H1 (cell line): ENCODE data around the gene RNF8. TPM values are rescaled to one million over a fixed set of nuclear protein-coding genes. Genes with fewer than 3 reads are reported as not detected.

ENCODE experiments used
- CTCF ChIA-PET: fragments of 300-600 bp; sonication (Branson Sonifier 250); formaldehyde crosslinking; loops from one replicate; lab custom pipeline; 2021; ENCODE audit not compliant: partially characterized antibody; lab: Charles Lee
- POLR2A ChIA-PET: fragments of 300-600 bp; sonication (Branson Sonifier 250); formaldehyde crosslinking; loops from one replicate; lab custom pipeline; 2021; ENCODE audit warnings: inconsistent platforms; ENCODE audit not compliant: partially characterized antibody; lab: Charles Lee
- DNase-seq, 2 experiments: peaks; one replicate each; pipeline versions ENCODE4 v3.0.0 to v3.0.0-alpha.2; 2010 to 2022; ENCODE audit warnings: low spot score in 2 of 2, low read depth in 1 of 2, mixed read lengths in 1 of 2
- FAIRE-seq: peaks from 2 replicates; lab custom pipeline; 2011; peaks lifted over from hg19 to GRCh38; lab: Jason Lieb, UNC
- H2AFZ ChIP-seq: 2 replicates; pipeline ENCODE4 v1.8.1; 2012; ENCODE audit warnings: low read length, inconsistent platforms
- H2AK5ac ChIP-seq: 2 replicates; pipeline ENCODE4 v1.6.1; 2013; ENCODE audit warnings: low read depth, low read length
- H2BK120ac ChIP-seq: replicated peaks from 2 replicates; pipeline ENCODE3; 2013; ENCODE audit warnings: low read depth, low read length, inconsistent platforms
- H2BK12ac ChIP-seq: 2 replicates; pipeline ENCODE4 v1.6.1; 2013; ENCODE audit warnings: low read depth, low read length
- H2BK15ac ChIP-seq: 2 replicates; pipeline ENCODE4 v1.6.1; 2013; ENCODE audit warnings: low read length
- H2BK20ac ChIP-seq: 2 replicates; pipeline ENCODE4 v1.6.1; 2013; ENCODE audit warnings: low read length
- H2BK5ac ChIP-seq: 2 replicates; pipeline ENCODE4 v1.6.1; 2013; ENCODE audit warnings: low read depth, low read length
- H3K14ac ChIP-seq: 2 replicates; pipeline ENCODE4 v1.6.1; 2013; ENCODE audit warnings: inconsistent platforms; ENCODE audit not compliant: insufficient read length
- H3K18ac ChIP-seq: 2 replicates; pipeline ENCODE4 v1.6.1; 2013; ENCODE audit warnings: low read length; ENCODE audit errors: extremely low read depth
- H3K23ac ChIP-seq: 2 replicates; pipeline ENCODE4 v1.6.1; 2013; ENCODE audit warnings: inconsistent platforms; ENCODE audit not compliant: insufficient read length
- H3K23me2 ChIP-seq: 2 replicates; pipeline ENCODE4 v1.6.1; 2013; ENCODE audit warnings: low read depth, low read length
- H3K27ac ChIP-seq: 2 replicates; pipeline ENCODE4 v1.6.1; 2011; ENCODE audit warnings: low read depth, low read length, inconsistent platforms
- H3K27me3 ChIP-seq, 4 experiments: replicated peaks in 1 of 4; 1 replicate in 1 of 4; 2 replicates in 3 of 4; pipeline versions ENCODE4 v1.6.1 to v1.8.1; 2011 to 2013; ENCODE audit warnings: low read length in 3 of 4, mild to moderate bottlenecking in 3 of 4, inconsistent platforms in 2 of 4, mixed read lengths in 2 of 4, moderate library complexity in 1 of 4; ENCODE audit not compliant: control insufficient read depth in 3 of 4, insufficient read depth in 3 of 4; ENCODE audit errors: extremely low read depth in 1 of 4
- H3K36me3 ChIP-seq, 4 experiments: 2 replicates each; pipeline versions ENCODE4 v1.6.1 to v1.8.1; 2011 to 2013; ENCODE audit warnings: mild to moderate bottlenecking in 4 of 4, low read length in 3 of 4, moderate library complexity in 2 of 4, control low read depth in 1 of 4, inconsistent platforms in 1 of 4; ENCODE audit not compliant: insufficient read depth in 4 of 4, control insufficient read depth in 2 of 4
- H3K4ac ChIP-seq: replicated peaks from 2 replicates; pipeline ENCODE3; 2013; ENCODE audit warnings: low read length, low read depth, mixed read lengths, inconsistent platforms; ENCODE audit not compliant: insufficient read length
- H3K4me1 ChIP-seq, 4 experiments: replicated peaks in 1 of 4; 1 replicate in 1 of 4; 2 replicates in 3 of 4; pipeline versions ENCODE4 v1.6.1 to v1.8.1; 2011 to 2013; ENCODE audit warnings: low read length in 3 of 4, inconsistent platforms in 2 of 4, mixed read lengths in 1 of 4; ENCODE audit not compliant: insufficient read depth in 4 of 4, control insufficient read depth in 3 of 4
- H3K4me2 ChIP-seq, 2 experiments: 2 replicates each; pipeline versions ENCODE4 v1.6.1 to v1.8.1; 2011 to 2013; ENCODE audit warnings: low read depth in 2 of 2, low read length in 2 of 2, control low read depth in 1 of 2, inconsistent platforms in 1 of 2, mild to moderate bottlenecking in 1 of 2; ENCODE audit not compliant: insufficient read depth in 1 of 2
- H3K4me3 ChIP-seq, 4 experiments: fragments of 200-600, 300-600 bp in 1 of 4; sonication (generic), shearing (Covaris generic), sonication (Bioruptor Twin) in 1 of 4; 2 replicates each; pipeline versions ENCODE4 v1.5.1 to v1.8.1; 2011 to 2016; ENCODE audit warnings: low read length in 4 of 4, low read depth in 3 of 4, control low read depth in 2 of 4, inconsistent platforms in 2 of 4, mild to moderate bottlenecking in 2 of 4, mixed read lengths in 1 of 4, moderate library complexity in 1 of 4; ENCODE audit not compliant: insufficient read depth in 2 of 4; ENCODE audit errors: extremely low read depth in 1 of 4
- H3K56ac ChIP-seq: replicated peaks from 2 replicates; pipeline ENCODE3; 2013; ENCODE audit warnings: low read depth, mild to moderate bottlenecking, mixed read lengths, low read length, inconsistent platforms; ENCODE audit not compliant: insufficient read length
- H3K79me1 ChIP-seq: 2 replicates; pipeline ENCODE4 v1.6.1; 2013; ENCODE audit warnings: low read depth, low read length, control low read depth
- H3K79me2 ChIP-seq, 2 experiments: 2 replicates each; pipeline versions ENCODE4 v1.6.1 to v1.8.1; 2012 to 2013; ENCODE audit warnings: low read length in 2 of 2, mild to moderate bottlenecking in 2 of 2, inconsistent platforms in 1 of 2; ENCODE audit not compliant: insufficient read depth in 2 of 2, control insufficient read depth in 1 of 2
- H3K9ac ChIP-seq, 4 experiments: replicated peaks in 1 of 4; 1 replicate in 1 of 4; 2 replicates in 3 of 4; pipeline versions ENCODE4 v1.6.1 to v1.8.1; 2011 to 2013; ENCODE audit warnings: low read depth in 3 of 4, low read length in 3 of 4, control low read depth in 2 of 4, mild to moderate bottlenecking in 2 of 4, moderate library complexity in 2 of 4, inconsistent platforms in 1 of 4; ENCODE audit errors: extremely low read depth in 1 of 4
- H3K9me3 ChIP-seq, 2 experiments: 2 replicates each; pipeline versions ENCODE4 v1.6.1 to v1.8.1; 2012 to 2013; ENCODE audit warnings: mild to moderate bottlenecking in 2 of 2, moderate library complexity in 2 of 2, control low read depth in 1 of 2, inconsistent platforms in 1 of 2, low read depth in 1 of 2, low read length in 1 of 2, mixed read lengths in 1 of 2; ENCODE audit not compliant: insufficient read depth in 2 of 2
- H4K20me1 ChIP-seq, 2 experiments: replicated peaks in 1 of 2; 2 replicates each; pipeline versions ENCODE3 to v1.8.1; 2011 to 2013; ENCODE audit warnings: inconsistent platforms in 2 of 2, low read length in 2 of 2, mild to moderate bottlenecking in 1 of 2; ENCODE audit not compliant: insufficient read depth in 2 of 2, control insufficient read depth in 1 of 2
- H4K5ac ChIP-seq: 2 replicates; pipeline ENCODE4 v1.6.1; 2013; ENCODE audit warnings: low read length, low read depth, mixed read lengths, inconsistent platforms; ENCODE audit not compliant: insufficient read length
- H4K8ac ChIP-seq: 2 replicates; pipeline ENCODE4 v1.8.0; 2013; ENCODE audit warnings: mild to moderate bottlenecking, moderate library complexity, low read length, inconsistent platforms; ENCODE audit not compliant: insufficient read depth; ENCODE audit errors: extremely low read depth
- H4K91ac ChIP-seq: replicated peaks from 2 replicates; pipeline ENCODE3; 2013; ENCODE audit warnings: low read length, mixed read lengths, inconsistent platforms; ENCODE audit not compliant: insufficient read length
- CBX8 ChIP-seq: fragments of 300-800, 300-1000 bp; sonication (generic); IDR thresholded peaks from 2 replicates; pipeline ENCODE4 v1.7.1; 2016; ENCODE audit warnings: low read depth, low read length, borderline replicate concordance
- GTF2F1 ChIP-seq: IDR thresholded peaks from 2 replicates; pipeline ENCODE4 v1.6.1; 2012; ENCODE audit warnings: low read depth, low read length, improper control_type of control experiment, borderline replicate concordance
- KDM4A ChIP-seq: IDR thresholded peaks from one replicate; pipeline ENCODE4 v1.7.1; 2012; ENCODE audit warnings: low read depth, mild to moderate bottlenecking, moderate library complexity, low read length, inconsistent platforms; ENCODE audit not compliant: severe bottlenecking
- MAX ChIP-seq: IDR thresholded peaks from 2 replicates; pipeline ENCODE4 v1.6.1; 2012; ENCODE audit warnings: inconsistent platforms
- SP4 ChIP-seq: IDR thresholded peaks from 2 replicates; pipeline ENCODE4 v1.6.1; 2012; ENCODE audit warnings: low read length, inconsistent platforms
- polyA plus RNA-seq, 7 experiments: library from polyadenylated mRNA; depleted of rRNA in 3 of 7; stranded (reverse) in 5 of 7; unstranded in 2 of 7; fragments of >200 nt in 5 of 7; fragments of 200-250 nt in 2 of 7; gene quantifications; 1 replicate in 5 of 7; 2 replicates in 1 of 7; 4 replicates in 1 of 7; pipeline versions ENCODE4 v1.2.1 to v1.2.3, GENCODE V29; 2011 to 2013; ENCODE audit warnings: missing spikeins in 2 of 7, mixed read lengths in 2 of 7
- total RNA-seq: library from RNA; stranded (reverse); fragmentation: NEBNext Ultra II Directional; extraction: Animal tissue kit (Norgen Biotek cat#: 25700); gene quantifications from 2 replicates; pipeline ENCODE4 v1.2.1, GENCODE V29; 2021

Gene RNF8
- total and polyA plus RNA-seq, 2 of the 8 experiments (the other 6 are each of a cell fraction or from before 2014, with no cell fraction given) = 20.3 to 44.7 TPM

- FAIRE-seq (no peak), DNase-seq (no peak)
- H3K14ac ChIP-seq = no peak overlapping the region
- H3K4me1 ChIP-seq = no peaks in the 10 kb centered on the region
- no peak overlapping the region for H3K18ac ChIP-seq
- H3K23ac ChIP-seq = no peak overlapping the region
- no peak overlapping the region for H3K4me2 ChIP-seq
- H2BK120ac ChIP-seq = no peak overlapping the region
- TF ChIP-seq GTF2F1 (no peak), CBX8 (no peak), MAX (no peak), KDM4A (no peak), SP4 (no peak)
- no peak overlapping the region for H3K4ac ChIP-seq
- H4K20me1 ChIP-seq = no peaks in the 10 kb centered on the region
- H3K27me3 ChIP-seq = no peaks in the 10 kb centered on the region
- H2BK20ac ChIP-seq = no peak overlapping the region
- H4K8ac ChIP-seq = no peak overlapping the region
- H2AFZ ChIP-seq = no peak overlapping the region
- no peak overlapping the region for H3K27ac ChIP-seq
- H4K91ac ChIP-seq = no peak overlapping the region
- H2BK12ac ChIP-seq = no peak overlapping the region
- ChIA-PET CTCF (no interaction called here), POLR2A (no interaction called here)
- no peak overlapping the region for H2BK15ac ChIP-seq
- H3K9ac ChIP-seq = no peak overlapping the region
- no peaks in the 10 kb centered on the region for H3K79me2 ChIP-seq
- no peak overlapping the region for H4K5ac ChIP-seq
- H3K23me2 ChIP-seq = no peaks in the 10 kb centered on the region
- no peak overlapping the region for H2AK5ac ChIP-seq
- H3K4me3 ChIP-seq = no peak overlapping the region
- no peak overlapping the region for H3K56ac ChIP-seq
- H3K36me3 ChIP-seq = peaks cover 0 to 15% (median 5%) of the 10 kb centered on the region in 4 experiments; a peak in 4 of 8 replicates
- H3K9me3 ChIP-seq = no peaks in the 10 kb centered on the region
- H3K79me1 ChIP-seq = no peaks in the 10 kb centered on the region
- no peak overlapping the region for H2BK5ac ChIP-seq
Observed at GRCh38 chr6:37334047-37334446, 19.7 kb upstream of the RNF8 start.
